NCI-H446 treated with DMSO at 0.1 percent for 48 hours (cell line): ENCODE results near the gene GFPT2.

ENCODE experiments used
- DNase-seq: peaks from one replicate; lab custom pipeline; 2025; lab: John Stamatoyannopoulos, UW

The GFPT2 gene

DNA sequence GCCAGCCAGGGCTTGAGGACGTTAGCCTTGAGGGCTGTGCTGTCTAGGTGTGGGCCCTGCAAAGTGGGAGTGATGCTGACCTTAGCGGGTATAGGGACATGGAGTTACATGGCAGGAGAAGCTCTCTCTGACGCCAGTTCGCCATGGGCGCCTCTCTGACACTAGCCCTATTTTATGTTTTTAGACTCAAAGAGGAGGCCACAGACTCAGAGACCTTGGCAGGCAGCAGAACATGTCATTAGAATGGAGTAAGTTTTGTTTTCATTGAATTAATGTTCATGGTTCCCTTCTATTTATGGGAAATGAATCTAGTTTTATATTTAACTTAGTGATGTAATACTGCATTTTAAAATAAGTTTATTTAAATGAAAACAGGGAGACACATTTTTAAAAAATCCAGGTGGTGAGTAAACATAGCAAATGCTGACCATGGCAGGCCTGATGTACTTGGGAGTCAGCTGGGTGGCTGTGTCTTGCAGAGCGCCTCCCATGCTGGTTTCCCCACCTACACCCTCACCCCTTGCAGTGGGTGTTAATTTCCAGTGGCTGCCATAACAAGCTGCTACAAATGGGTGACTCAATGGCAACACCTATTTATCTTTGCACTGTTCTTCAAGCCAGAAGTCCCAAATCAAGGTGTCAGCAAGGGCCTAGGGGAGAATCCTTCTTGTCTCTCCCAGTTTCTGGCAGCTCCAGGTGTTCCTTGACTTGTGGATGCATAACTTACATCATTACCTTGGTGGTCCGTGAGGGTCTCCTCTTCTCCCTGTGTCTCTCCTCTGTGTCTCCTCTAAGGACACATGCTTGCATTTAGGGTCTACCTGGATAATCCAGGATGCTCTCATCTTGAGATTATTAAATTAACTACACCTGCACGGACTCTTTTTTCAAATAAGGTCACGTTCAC is 25.6 kb upstream of the GFPT2 start:
- no peak for DNase-seq

DNA sequence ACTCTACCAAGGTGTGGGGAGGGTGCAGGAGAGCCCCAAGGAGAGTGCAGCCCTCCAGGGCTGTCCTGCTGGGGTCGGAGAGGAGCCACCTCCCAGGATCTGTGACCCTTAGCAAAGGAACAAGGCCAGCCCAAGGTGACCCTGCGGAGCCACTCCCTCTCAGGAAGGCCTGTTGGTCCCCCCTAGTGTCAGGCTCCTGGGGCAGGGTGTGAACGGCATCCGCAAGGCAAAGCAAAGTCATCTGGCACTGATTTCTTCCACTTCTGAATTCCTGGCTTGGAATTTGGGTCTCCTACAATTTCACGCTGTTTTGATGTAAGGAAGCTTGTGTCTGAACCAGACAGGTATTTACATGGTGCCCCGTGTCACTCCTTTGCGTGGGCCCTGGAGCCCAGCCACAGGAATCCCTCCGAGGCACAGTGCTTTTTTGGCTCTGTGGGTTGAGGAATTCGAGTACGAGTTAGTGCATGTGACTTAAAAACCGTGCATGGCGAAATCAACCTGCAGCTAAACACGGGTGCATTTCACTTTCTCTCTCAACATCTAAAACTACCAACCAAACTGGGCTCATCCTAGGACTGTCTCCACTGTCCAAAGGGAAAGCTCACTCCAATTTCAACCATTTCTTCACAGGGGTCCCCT is 24.5 kb upstream of the GFPT2 start:
- DNase-seq: no peak

DNA sequence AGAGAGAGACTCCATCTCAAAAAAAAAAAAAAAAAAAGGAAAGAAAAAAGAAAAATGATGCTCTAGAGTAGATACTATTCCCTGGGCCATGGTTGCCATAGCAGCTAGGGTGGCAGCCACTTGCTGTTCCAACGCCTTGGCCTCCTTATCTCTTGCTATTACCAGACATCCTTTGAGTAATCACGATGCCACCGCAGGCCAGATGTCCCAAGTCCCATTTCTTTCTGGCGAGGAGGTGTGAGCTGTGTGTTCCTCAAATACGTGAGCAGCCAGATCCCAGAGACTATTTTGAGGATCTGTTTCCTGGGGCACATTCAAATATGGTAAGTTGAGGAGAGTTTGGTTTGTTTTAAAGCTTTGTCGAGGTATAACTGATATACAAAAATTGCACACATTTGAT is 23.4 kb upstream of the GFPT2 start:
- no peak for DNase-seq

DNA sequence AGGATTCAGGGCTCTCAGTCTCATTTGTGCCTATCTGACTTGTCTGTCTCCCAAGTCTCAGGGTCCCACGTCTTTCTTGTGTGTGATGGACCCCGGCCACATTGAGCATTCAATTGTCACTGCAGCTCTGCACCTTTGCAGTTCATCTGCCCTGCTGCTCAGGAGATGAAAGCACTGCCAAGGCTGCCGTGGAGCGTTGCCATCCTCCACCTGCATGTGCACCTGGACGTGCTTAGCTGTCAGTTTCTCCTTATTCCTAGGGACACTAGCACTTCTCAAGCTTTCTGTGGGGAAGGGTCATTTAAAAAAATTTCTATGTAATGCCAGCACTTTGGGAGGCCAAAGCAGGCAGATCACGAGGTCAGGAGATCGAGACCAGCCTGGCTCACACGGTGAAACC is 22.8 kb upstream of the GFPT2 start:
- no peak for DNase-seq

DNA sequence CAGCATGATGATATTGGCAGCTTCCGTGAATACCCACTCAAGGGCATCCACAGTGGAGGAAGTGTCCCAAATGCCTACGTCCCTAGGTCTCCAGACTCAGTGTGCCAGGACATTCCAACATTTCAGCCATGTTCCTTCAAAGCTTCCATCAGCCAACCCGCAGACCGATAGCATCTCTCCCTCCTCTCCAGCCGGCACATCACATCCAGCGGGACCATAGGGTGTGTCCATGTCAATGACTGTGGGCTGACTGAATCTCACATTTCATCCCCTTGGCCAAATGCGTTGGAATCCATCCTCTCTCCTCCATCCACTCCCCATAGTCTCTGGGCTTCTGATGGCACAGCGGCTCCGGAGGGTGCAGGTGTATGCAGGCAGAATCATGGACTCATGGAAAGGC is 22.2 kb upstream of the GFPT2 start:
- DNase-seq: no peak

DNA sequence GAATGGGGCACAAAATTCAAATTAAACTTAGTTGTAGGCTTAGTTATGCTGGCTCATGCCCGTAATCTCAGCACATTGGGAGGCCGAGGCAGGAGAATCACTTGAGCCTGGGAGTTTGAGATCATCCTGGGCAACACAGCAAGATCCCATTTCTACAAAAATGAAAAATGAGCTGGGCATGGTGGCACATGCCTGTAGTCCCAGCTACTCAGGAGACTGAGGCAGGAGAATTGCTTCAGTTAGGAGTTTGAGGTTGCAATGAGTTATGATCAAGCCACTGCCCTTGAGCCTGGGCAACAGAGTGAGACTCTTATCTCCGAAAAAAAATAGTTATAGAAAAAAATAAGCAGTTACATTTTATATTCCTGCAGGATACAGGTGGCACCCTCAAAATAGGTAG is 20.7 kb upstream of the GFPT2 start:
- no peak for DNase-seq

- no peak for DNase-seq
These were observed 20.3 kb upstream of the GFPT2 start for GRCh38 chr5:180373454-180373853.

GRCh38 chr5:180371949-180372348 is 18.8 kb upstream of the GFPT2 start:
- no peak for DNase-seq

DNA sequence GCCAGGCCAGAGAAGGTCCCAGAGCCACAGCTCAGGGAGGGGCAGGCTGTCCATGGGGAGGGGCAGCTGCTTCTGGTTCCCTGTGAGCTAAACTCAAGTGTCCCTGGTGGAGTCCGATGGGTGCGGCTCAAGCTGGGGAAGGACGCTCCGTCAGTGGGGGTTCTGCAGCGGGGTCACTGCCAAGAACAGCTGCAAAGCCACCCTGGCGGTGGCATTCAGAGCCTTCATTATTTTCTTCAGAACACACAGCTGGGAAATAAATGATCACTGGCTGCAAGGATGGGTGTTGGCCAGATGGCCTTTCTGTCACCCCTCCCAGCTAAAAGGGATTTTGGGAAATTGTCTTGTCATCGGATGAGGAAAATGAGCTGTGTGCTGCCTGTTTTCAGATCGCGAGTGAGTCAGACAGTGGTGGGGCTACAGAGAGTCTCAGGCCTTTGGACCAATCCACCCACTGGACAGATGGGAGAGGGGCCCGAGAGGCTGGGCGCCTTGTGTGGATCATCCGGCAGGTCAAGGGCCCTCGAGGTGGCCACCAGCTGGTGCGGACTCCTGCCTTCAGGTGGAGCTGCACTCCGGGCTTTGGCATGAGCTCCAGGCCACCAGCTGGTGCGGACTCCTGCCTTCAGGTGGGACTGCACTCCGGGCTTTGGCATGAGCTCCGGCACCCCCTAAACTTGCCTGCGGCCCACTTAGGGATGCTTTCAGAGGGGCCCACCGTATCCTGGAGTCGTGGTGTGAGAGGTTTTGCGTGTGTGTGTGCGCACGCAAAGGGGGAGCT is 17.9 kb upstream of the GFPT2 start:
- no peak for DNase-seq

DNA sequence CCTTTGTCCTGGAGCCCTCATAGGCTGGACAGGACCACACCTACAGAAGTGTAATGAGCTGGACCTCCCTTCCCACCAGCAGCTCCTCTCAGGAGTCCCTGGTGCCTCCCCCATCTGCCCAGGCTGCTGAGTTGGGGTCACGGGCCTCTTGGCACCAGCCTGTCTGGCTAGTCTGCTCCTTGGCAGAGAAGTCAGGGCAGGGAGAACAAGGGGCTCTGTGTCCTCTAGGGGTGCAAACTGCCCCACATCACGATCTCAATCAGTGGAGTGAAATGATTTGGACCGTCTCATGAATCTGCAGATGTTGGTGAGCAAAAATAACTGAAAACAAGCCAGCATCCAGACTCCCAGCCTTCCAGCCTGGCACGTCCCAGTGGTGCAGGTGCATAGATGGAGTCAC is 14.9 kb upstream of the GFPT2 start:
- DNase-seq: no peak

- DNase-seq: no peak
These were observed 14.2 kb upstream of the GFPT2 start for GRCh38 chr5:180367300-180367699.

DNA sequence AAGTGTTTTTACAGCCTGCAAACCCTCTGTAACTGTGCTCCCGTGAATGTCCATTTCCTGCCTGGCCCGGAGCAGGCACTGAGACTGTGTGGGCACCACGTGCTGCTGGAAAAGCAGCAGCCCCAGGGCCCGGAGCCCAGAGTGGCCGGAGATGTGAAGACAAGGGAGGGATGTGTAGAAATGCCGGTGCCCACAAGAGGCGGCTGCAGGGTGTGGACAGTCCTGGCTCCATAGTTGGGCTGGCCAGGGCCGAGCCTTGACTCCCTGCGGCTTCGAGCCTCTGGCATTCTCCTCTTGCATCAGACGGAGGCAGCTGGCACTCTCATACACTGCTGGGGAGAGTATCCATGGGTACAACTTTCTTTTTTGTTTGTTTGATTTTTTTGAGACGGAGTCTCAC is 13.2 kb upstream of the GFPT2 start:
- no peak for DNase-seq

DNA sequence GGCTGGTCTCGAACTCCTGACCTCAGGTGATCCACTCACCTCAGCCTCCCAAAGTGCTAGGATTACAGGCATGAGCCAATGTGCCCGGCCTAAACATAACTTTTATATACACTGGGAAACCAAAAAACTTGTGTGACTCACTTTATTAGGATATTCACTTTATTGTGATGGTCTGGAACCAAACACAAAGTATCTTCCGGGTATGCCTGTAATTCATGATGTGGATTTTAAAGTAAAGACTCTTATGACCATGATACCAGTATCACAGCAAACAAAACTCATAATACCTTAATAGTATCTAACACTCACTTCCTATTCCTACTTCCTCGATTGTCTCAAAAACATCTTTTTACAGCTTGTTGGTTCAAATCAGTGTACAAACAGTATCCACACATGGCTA is 12.7 kb upstream of the GFPT2 start:
- no peak for DNase-seq

DNA sequence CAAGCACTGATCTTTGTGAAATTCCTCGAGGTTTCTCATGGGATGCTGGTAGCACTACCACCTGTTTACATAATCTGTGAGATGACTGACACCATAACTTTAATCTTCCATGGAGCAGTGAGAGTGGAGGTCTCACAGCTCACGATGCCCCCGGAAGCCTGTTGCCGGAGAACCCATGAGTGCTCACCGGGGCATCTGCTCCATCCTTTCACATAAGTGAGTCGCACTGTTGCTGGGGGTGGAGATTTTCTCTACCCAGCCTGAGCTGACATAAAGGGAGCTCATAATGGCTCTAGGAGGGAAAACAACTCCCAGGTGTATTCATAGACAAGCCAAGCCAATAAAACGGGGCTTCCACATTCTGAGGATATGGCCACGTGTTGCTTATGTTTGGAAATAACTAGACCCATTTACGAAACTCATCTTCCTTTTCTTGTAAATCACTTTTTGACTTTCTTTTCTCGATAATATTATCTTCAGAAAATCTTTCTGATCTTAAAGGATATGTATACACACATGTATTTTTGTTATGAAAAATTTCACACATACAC is 11.2 kb upstream of the GFPT2 start:
- no peak for DNase-seq

GRCh38 chr5:180360078-180360957 is 7.2 kb upstream of the GFPT2 start:
- no peak for DNase-seq

DNA sequence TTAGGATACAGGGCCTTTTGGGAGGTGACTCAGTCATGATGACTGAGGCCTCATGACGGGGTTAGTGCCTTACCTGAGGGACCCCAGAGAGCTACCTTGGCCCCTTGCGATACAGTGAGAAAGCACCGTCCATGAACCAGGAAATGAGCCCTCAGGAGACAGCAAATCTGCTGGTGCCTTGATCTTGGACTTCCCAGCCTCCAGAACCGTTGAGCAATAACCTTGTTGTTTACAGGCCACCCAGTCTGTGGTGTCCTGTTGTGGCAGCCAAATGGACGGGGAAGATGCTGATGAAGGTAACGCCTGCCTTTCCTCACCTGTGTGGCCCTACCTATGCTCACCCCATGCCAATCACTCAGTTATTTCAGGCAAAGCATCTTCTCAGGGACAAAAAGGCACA is 5.6 kb upstream of the GFPT2 start:
- no peak for DNase-seq

GRCh38 chr5:180358179-180358578 is 5.0 kb upstream of the GFPT2 start:
- DNase-seq: no peak

DNA sequence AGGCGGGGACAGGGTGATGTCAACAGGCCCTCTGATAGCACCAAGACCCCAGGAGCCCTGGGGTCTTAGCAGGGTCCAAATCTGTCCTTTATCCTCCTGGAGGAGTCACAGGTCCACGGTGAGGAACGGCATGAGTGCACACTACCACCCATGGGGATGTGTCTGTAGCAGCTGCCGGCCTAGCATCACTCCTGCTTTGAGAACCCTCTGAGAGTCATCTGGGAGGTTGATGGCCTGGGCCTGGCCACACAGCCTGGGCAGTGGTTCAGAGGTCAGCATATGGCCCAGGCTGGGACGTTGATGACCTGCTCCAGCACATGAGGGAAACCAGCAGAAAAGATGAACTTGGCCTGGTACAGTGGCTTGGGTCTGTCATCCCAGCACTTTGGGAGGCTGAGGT is 1.8 kb upstream of the GFPT2 start:
- DNase-seq: no peak

DNA sequence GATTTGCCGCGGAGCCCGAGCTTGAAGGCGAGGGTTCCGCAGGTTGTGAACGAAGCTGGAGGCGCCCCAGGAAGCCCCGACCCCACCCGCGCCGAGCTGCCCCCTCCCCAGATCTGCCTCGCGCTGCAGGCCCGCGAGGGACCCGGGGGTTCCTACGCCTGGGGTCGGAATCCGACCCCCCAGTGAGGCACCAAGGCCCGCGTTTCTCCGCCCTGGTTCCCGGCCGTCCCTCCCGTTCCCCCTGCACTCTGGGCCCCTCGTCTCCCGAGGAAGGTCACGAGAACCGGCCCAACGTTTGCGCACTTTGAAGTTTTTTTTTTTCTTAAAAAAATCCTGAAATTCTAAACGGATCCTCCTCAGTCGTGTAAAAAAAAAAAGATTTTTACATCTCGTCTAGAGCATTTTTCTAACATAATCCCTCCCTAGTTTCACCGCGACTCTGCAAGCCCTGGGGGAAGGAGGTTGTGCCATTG is 880 bp upstream of the GFPT2 start:
- no peak for DNase-seq

DNA sequence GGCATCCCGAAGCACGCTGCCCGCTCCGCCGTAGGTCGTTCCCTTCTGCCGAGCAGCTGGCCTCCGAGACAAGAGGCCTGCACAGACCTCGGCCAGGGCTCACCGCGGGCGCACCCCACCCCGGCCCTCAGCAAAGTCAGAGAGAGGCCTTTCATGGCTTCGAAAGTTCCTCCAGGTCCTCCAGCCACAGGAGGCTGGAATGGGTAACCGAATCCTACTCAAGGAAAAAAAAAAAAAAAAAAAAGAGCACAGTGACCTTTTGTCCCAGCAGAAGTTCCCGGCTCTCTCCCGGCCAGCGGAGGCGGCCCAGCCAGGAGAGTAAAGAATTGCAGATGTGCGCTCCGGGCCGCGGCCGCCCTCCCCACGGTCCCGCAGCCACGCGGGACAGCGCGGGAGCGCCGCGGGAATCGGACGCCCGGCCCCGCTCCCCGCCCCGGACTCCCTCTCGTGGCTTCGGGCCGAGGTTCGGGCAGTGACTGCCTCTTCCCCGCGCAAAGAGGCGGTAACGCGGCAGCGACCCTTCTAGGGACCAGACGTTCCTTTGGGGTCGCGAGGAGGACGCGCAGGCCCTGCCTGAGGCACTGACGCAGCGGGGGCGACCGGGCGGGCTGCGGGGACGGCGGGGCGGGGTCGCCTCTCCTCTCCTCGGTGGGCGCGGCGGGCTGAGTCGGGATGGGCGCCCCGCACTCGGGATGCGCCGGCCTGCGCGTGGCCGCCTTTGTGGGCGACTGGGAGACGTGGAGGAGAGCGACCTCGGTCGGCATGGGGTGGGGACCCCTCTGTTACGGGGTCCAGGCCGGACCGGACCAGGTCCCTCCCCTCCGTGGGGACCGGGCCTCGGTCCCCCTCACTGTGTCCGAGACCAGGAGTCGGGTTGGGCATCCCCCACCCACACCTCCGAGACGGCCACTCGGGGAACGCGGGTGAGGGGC is 754 bp downstream of the GFPT2 start:
- no peak for DNase-seq
